IPS DF 6.9 (cell line): ENCODE measurements around the gene ATXN7L3.

ENCODE experiments used
- DNase-seq: peaks from one replicate; pipeline ENCODE4 v3.0.0-alpha.2; 2013; ENCODE audit warnings: low read depth, low spot score
- H3K27ac ChIP-seq: one replicate; pipeline ENCODE4 v1.5.1; 2013; ENCODE audit warnings: low read length, control low read depth
- H3K27me3 ChIP-seq: 2 replicates; pipeline ENCODE4 v1.6.1; 2013; ENCODE audit warnings: mild to moderate bottlenecking, low read length; ENCODE audit not compliant: control insufficient read depth, insufficient read depth
- H3K36me3 ChIP-seq: 2 replicates; pipeline ENCODE4 v1.6.1; 2013; ENCODE audit warnings: low read length; ENCODE audit not compliant: control insufficient read depth, insufficient read depth
- H3K4me1 ChIP-seq: 2 replicates; pipeline ENCODE4 v1.6.1; 2013; ENCODE audit warnings: low read length; ENCODE audit not compliant: control insufficient read depth, insufficient read depth
- H3K4me3 ChIP-seq: 2 replicates; pipeline ENCODE4 v1.5.1; 2013; ENCODE audit warnings: mild to moderate bottlenecking, low read length
- H3K9me3 ChIP-seq: 2 replicates; pipeline ENCODE4 v1.6.1; 2013; ENCODE audit warnings: low read length, inconsistent platforms; ENCODE audit not compliant: control insufficient read depth, insufficient read depth
- WGBS: extraction: QIAGEN DNeasy Blood & Tissue Kit; methylation state at CpG from one replicate; pipeline ENCODE4 v1.1.7; 2013; ENCODE audit warnings: mixed read lengths, missing lambda C conversion rate; ENCODE audit not compliant: insufficient read length, insufficient coverage; 5-methylcytosine and 5-hydroxymethylcytosine counted together

The ATXN7L3 gene

GRCh38 chr17:44188576-44189403 is 10.9 kb downstream of the ATXN7L3 start:
- DNase-seq: no peak
- H3K27ac ChIP-seq: no peak overlapping the region
- no CpG with 5 or more reads among the region's 12 CpGs for WGBS
- peaks cover 6% of the 10 kb centered on the region for H3K36me3 ChIP-seq
- no peaks in the 10 kb centered on the region for H3K9me3 ChIP-seq
- H3K4me3 ChIP-seq: no peak overlapping the region
- peaks cover 3% of the 10 kb centered on the region; the same call in 1 of the 2 replicates for H3K4me1 ChIP-seq
- no peaks in the 10 kb centered on the region for H3K27me3 ChIP-seq

- no peak for DNase-seq
- Histone ChIP-seq H3K27me3 (no peaks in the 10 kb centered on the region), H3K4me3 (peak overlapping the region; percentile 66), H3K4me1 (no peaks in the 10 kb centered on the region), H3K36me3 (peaks cover 12% of the 10 kb centered on the region), H3K9me3 (no peaks in the 10 kb centered on the region), H3K27ac (no peak overlapping the region)
- WGBS: no CpG with 5 or more reads among the region's 32 CpGs
These were observed 12.4 kb downstream of the ATXN7L3 start for GRCh38 chr17:44187131-44187899.

GRCh38 chr17:44186307-44187130 is 13.2 kb downstream of the ATXN7L3 start, which contains the start of gene TMUB2:
TSS of gene TMUB2 (plus strand) at chr17:44186972. CDS start at chr17:44187709, 737 bp downstream.
- H3K4me1 ChIP-seq: no peaks in the 10 kb centered on the region
- peaks cover 19% of the 10 kb centered on the region for H3K36me3 ChIP-seq
- H3K9me3 ChIP-seq: no peaks in the 10 kb centered on the region
- H3K4me3 ChIP-seq: peak within 1 kb of the TSS; percentile 97
- DNase-seq: peak; percentile 94
- no peaks in the 10 kb centered on the region for H3K27me3 ChIP-seq
- WGBS: no CpG with 5 or more reads among the region's 50 CpGs
- H3K27ac ChIP-seq: no peak within 1 kb of the TSS

- H3K9me3 ChIP-seq: no peaks in the 10 kb centered on the region
- DNase-seq: no peak
- H3K4me3 ChIP-seq: no peak overlapping the region
- H3K27me3 ChIP-seq: no peaks in the 10 kb centered on the region
- no CpG with 5 or more reads among the region's 8 CpGs for WGBS
- no peak overlapping the region for H3K27ac ChIP-seq
- H3K36me3 ChIP-seq: peaks cover 16% of the 10 kb centered on the region
- no peaks in the 10 kb centered on the region for H3K4me1 ChIP-seq
These were observed 15.4 kb downstream of the ATXN7L3 start for GRCh38 chr17:44184212-44184810.

GRCh38 chr17:44183024-44183423 is 16.7 kb downstream of the ATXN7L3 start:
- DNase-seq: no peak
- WGBS: no CpG with 5 or more reads among the region's 2 CpGs

GRCh38 chr17:44178133-44178532 is 21.6 kb downstream of the ATXN7L3 start:
- no CpG with 5 or more reads among the region's 14 CpGs for WGBS
- H3K27ac ChIP-seq: no peak overlapping the region

More at GRCh38 chr17:44183024-44183423, 16.7 kb downstream of the ATXN7L3 start:
- H3K27ac ChIP-seq: no peak overlapping the region
- peaks cover 20% of the 10 kb centered on the region for H3K36me3 ChIP-seq
- no peaks in the 10 kb centered on the region for H3K27me3 ChIP-seq
- no peaks in the 10 kb centered on the region for H3K4me1 ChIP-seq
- H3K9me3 ChIP-seq: no peaks in the 10 kb centered on the region
- no peak overlapping the region for H3K4me3 ChIP-seq

GRCh38 chr17:44177640-44178039 is 22.0 kb downstream of the ATXN7L3 start:
- H3K36me3 ChIP-seq: peaks cover 24% of the 10 kb centered on the region
- WGBS: no CpG with 5 or more reads among the region's 4 CpGs
- H3K27ac ChIP-seq: no peak overlapping the region
- no peak overlapping the region for H3K4me3 ChIP-seq
- no peaks in the 10 kb centered on the region for H3K4me1 ChIP-seq
- DNase-seq: no peak
- no peaks in the 10 kb centered on the region for H3K9me3 ChIP-seq
- no peaks in the 10 kb centered on the region for H3K27me3 ChIP-seq

More at GRCh38 chr17:44178133-44178532, 21.6 kb downstream of the ATXN7L3 start:
- Histone ChIP-seq H3K4me1 (no peaks in the 10 kb centered on the region), H3K36me3 (peaks cover 26% of the 10 kb centered on the region), H3K4me3 (no peak overlapping the region), H3K27me3 (no peaks in the 10 kb centered on the region), H3K9me3 (no peaks in the 10 kb centered on the region)
- DNase-seq: no peak

- no CpG with 5 or more reads among the region's 54 CpGs for WGBS
- Histone ChIP-seq H3K36me3 (peaks cover 16% of the 10 kb centered on the region), H3K27me3 (no peaks in the 10 kb centered on the region), H3K4me3 (no peak overlapping the region; the same call in 1 of the 2 replicates), H3K27ac (no peak overlapping the region), H3K9me3 (no peaks in the 10 kb centered on the region), H3K4me1 (no peaks in the 10 kb centered on the region)
- no peak for DNase-seq
These were observed 22.8 kb downstream of the ATXN7L3 start for GRCh38 chr17:44176671-44177501.

GRCh38 chr17:44176257-44176656 is 23.4 kb downstream of the ATXN7L3 start:
- peaks cover 13% of the 10 kb centered on the region for H3K36me3 ChIP-seq
- no peaks in the 10 kb centered on the region for H3K9me3 ChIP-seq
- no CpG with 5 or more reads among the region's 1 CpG for WGBS
- no peaks in the 10 kb centered on the region for H3K27me3 ChIP-seq
- DNase-seq: no peak
- no peaks in the 10 kb centered on the region for H3K4me1 ChIP-seq
- H3K4me3 ChIP-seq: no peak overlapping the region
- no peak overlapping the region for H3K27ac ChIP-seq
